Measurements from ENCODE around the gene PSMC3IP.

PSMC3IP gene

GRCh38 chr17:42571435-42572225 is 5.9 kb downstream of the PSMC3IP start:
- ChIA-PET POLR2A (no interaction called here), CTCF (interaction anchor here (0.6 to 0.7 kb wide), 3 partner anchors 112 to 259 kb away, joined by 3 to 4 read pairs (median 3); no protein-coding TSS in a partner anchor)
- H3K9me3 ChIP-seq (ENCODE audit: control insufficient read depth, insufficient read depth, low read depth, low read length), result no peaks in the 10 kb centered on the region
- TF ChIP-seq ZNF600 (tag by site-specific recombination; IDR thresholded peaks at IDR 0.05) (peak; percentile 33; the same call in 1 of the 2 replicates), ZBTB8A (tag by site-specific recombination; IDR thresholded peaks at IDR 0.05) (peak; percentile 68), ZBTB17 (tag by site-specific recombination; IDR thresholded peaks at IDR 0.05) (no peak)
- H3K36me3 ChIP-seq (ENCODE audit: control insufficient read depth in 2 of 2, insufficient read depth in 1 of 2, low read length in 2 of 2), result peaks cover 56 to 85% of the 10 kb centered on the region in 2 experiments
- peak overlapping the region; percentile 31; the same call in 1 of the 2 replicates for H3K27ac ChIP-seq (ENCODE audit: extremely low read depth, low read depth, low read length)
- peaks cover 3% of the 10 kb centered on the region for H3K4me1 ChIP-seq (ENCODE audit: control insufficient read depth, insufficient read depth, low read length)
- H3K4me3 ChIP-seq (ENCODE audit: low read depth, low read length), result no peak overlapping the region

- peaks cover 31 to 87% of the 10 kb centered on the region in 2 experiments for H3K36me3 ChIP-seq (ENCODE audit: control insufficient read depth in 2 of 2, insufficient read depth in 1 of 2, low read length in 2 of 2)
- H3K4me1 ChIP-seq (ENCODE audit: control insufficient read depth, insufficient read depth, low read length), result peaks cover 4% of the 10 kb centered on the region; the same call in 1 of the 2 replicates
- ChIA-PET POLR2A (interaction anchor here (0.6 to 4.8 kb wide), 5 partner anchors 9 to 256 kb away, joined by 3 to 48 read pairs (median 4); partner anchors contain the start of genes BECN1 and PSMC3IP), CTCF (interaction anchor here (0.6 to 4.9 kb wide), 2 partner anchors 9 to 54 kb away, joined by 3 to 34 read pairs; partner anchors contain the start of gene PSMC3IP)
- TF ChIP-seq GLIS2 (tag by site-specific recombination; IDR thresholded peaks at IDR 0.05) (peak; percentile 18; the same call in 1 of the 2 replicates), ZNF701 (tag by site-specific recombination; IDR thresholded peaks at IDR 0.05) (no peak), SCRT2 (tag by site-specific recombination; IDR thresholded peaks at IDR 0.05) (0 out of 2 replicates have a peak, but pooled peaks have one; percentile 26), ZNF660 (tag by site-specific recombination; IDR thresholded peaks at IDR 0.05) (no peak)
- H3K27ac ChIP-seq (ENCODE audit: extremely low read depth, low read depth, low read length), result peak overlapping the region; percentile 40; the same call in 1 of the 2 replicates
- no peaks in the 10 kb centered on the region for H3K9me3 ChIP-seq (ENCODE audit: control insufficient read depth, insufficient read depth, low read depth, low read length)
- no peak overlapping the region for H3K4me3 ChIP-seq (ENCODE audit: low read depth, low read length)
Observed at GRCh38 chr17:42568341-42569111, 9.0 kb downstream of the PSMC3IP start.

- Histone ChIP-seq H3K4me1 (ENCODE audit: control insufficient read depth, insufficient read depth, low read length) (peaks cover 10% of the 10 kb centered on the region; the same call in 1 of the 2 replicates), H3K4me3 (ENCODE audit: low read depth, low read length) (peak within 1 kb of the TSS; percentile 86), H3K36me3 (ENCODE audit: control insufficient read depth in 2 of 2, insufficient read depth in 1 of 2, low read length in 2 of 2) (peaks cover 19 to 79% of the 10 kb centered on the region in 2 experiments), H3K9me3 (ENCODE audit: control insufficient read depth, insufficient read depth, low read depth, low read length) (no peaks in the 10 kb centered on the region), H3K27ac (ENCODE audit: extremely low read depth, low read depth, low read length) (peak within 1 kb of the TSS; percentile 86)
- CTCF ChIA-PET, result interaction anchor here (0.5 to 4.9 kb wide), 5 partner anchors 11 to 258 kb away, joined by 3 to 34 read pairs (median 3); partner anchors contain the start of genes BECN1 and PSMC3IP
- POLR2A ChIA-PET, result interaction anchor here (0.5 to 4.8 kb wide), 12 partner anchors 11 to 410 kb away, joined by 3 to 48 read pairs (median 4); partner anchors contain the start of genes BECN1, PSMC3IP, PSME3 and VPS25
- TF ChIP-seq ZNF175 (tag by site-specific recombination; IDR thresholded peaks at IDR 0.05) (no peak), ZNF501 (tag by site-specific recombination; IDR thresholded peaks at IDR 0.05) (peak; percentile 43; the same call in 1 of the 2 replicates), ZNF785 (tag by site-specific recombination; IDR thresholded peaks at IDR 0.05) (no peak), ZNF16 (tag by site-specific recombination; IDR thresholded peaks at IDR 0.05; ENCODE audit: low read depth) (no peak), KLF8 (tag by site-specific recombination; IDR thresholded peaks at IDR 0.05) (peak; percentile 69), ZBTB10 (tag by site-specific recombination; IDR thresholded peaks at IDR 0.05) (peak; percentile 53; the same call in 1 of the 2 replicates), ZNF10 (tag by site-specific recombination; IDR thresholded peaks at IDR 0.05) (0 out of 2 replicates have a peak, but pooled peaks have one; percentile 39), KLF1 (tag by site-specific recombination; IDR thresholded peaks at IDR 0.05) (peak; percentile 90), OVOL3 (tag by site-specific recombination; IDR thresholded peaks at IDR 0.05) (no peak), ZNF692 (tag by site-specific recombination; IDR thresholded peaks at IDR 0.05) (peak; percentile 69), ZNF76 (tag by site-specific recombination; IDR thresholded peaks at IDR 0.05; ENCODE audit: borderline replicate concordance, low read depth) (peak; percentile 71; the same call in 1 of the 2 replicates), ELK4 (IDR thresholded peaks at IDR 0.05; ENCODE audit: borderline replicate concordance, low read depth, low read length) (0 out of 2 replicates have a peak, but pooled peaks have one; percentile 43), KLF10 (tag by site-specific recombination; IDR thresholded peaks at IDR 0.05) (0 out of 2 replicates have a peak, but pooled peaks have one; percentile 39), GLIS2 (tag by site-specific recombination; IDR thresholded peaks at IDR 0.05) (peak; percentile 93)
Observed at GRCh38 chr17:42566883-42567573, 10.5 kb downstream of the PSMC3IP start, which contains the start of gene MLX. TSS of gene MLX (plus strand) at chr17:42567100. CDS start at chr17:42567125, 25 bp downstream.
